Tibial nerve (tissue), 4 donors: ENCODE data around the gene NAPA.

Experiments used
- CTCF ChIP-seq, 5 experiments: fragments of 200-600 bp in 3 of 5; fragments of 450-650 bp in 2 of 5; sonication (generic) in 3 of 5; IDR thresholded peaks; one replicate each; pipeline ENCODE4 v1.5.1; 2016 to 2019; ENCODE audit warnings: antibody characterized with exemption in 5 of 5, mild to moderate bottlenecking in 3 of 5, moderate library complexity in 2 of 5
- EP300 ChIP-seq, 2 donors: sonication (generic); formaldehyde crosslinking; IDR thresholded peaks; one replicate each; pipeline ENCODE4 v1.6.1; 2017; ENCODE audit warnings: antibody characterized with exemption in 2 of 2, mild to moderate bottlenecking in 1 of 2
- POLR2A ChIP-seq, 2 donors: fragments of 450-650 bp; IDR thresholded peaks; one replicate each; pipeline ENCODE4 v1.6.1; 2017; ENCODE audit warnings: antibody characterized with exemption in 2 of 2, mild to moderate bottlenecking in 2 of 2, moderate library complexity in 2 of 2

DNA sequence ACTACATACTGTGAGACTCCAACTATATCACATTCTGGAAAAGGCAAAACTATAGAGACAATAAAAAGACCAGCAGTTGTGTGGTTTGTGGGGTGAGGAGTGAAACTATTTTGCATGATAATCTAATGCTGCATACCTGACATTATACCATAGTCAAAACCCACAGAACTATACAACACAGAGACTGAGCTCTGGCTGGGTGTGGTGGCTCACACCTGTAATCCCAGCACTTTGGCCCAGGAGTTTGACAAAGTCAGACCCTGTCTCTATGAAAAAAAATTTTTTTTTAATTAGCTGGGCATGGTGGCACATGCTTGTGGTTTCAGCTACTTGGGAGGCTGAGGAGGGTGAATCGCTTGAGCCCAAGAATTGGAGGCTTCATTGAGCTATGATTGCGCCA is 46.1 kb upstream of the NAPA start:
- TF ChIP-seq POLR2A (IDR thresholded peaks at IDR 0.05) (no peak), CTCF (IDR thresholded peaks at IDR 0.05) (no peak), EP300 (IDR thresholded peaks at IDR 0.05) (no peak)
